HepG2 (cell line): Measurements from ENCODE around the gene ZMYND10. TPM values are rescaled to one million over a fixed set of nuclear protein-coding genes. Genes with fewer than 3 reads are reported as not detected.
A peak's percentile ranks its signal among the peaks of the same experiment; 100 is the strongest.

Experiments
- CCAR2 ChIP-seq: fragments of 200-400 bp; formaldehyde crosslinking; optimal IDR thresholded peaks from 2 replicates; pipeline ENCODE3; 2018; ENCODE audit warnings: low read depth, mild to moderate bottlenecking, low read length, moderate library complexity
- CREBL2 ChIP-seq: sonication (generic); formaldehyde crosslinking; IDR thresholded peaks from 2 replicates; pipeline ENCODE4 v1.8.1; 2023; ENCODE audit warnings: missing genetic modification reagents, mild to moderate bottlenecking, borderline replicate concordance
- ESRRA ChIP-seq: sonication (generic); formaldehyde crosslinking; IDR thresholded peaks from 2 replicates; pipeline ENCODE4 v1.5.1; 2020; ENCODE audit warnings: mild to moderate bottlenecking, low read depth, missing genetic modification reagents
- HOXA9 ChIP-seq: sonication (generic); formaldehyde crosslinking; IDR thresholded peaks from 2 replicates; pipeline ENCODE4 v1.8.1; 2022; ENCODE audit warnings: missing genetic modification reagents, mild to moderate bottlenecking, moderate library complexity, borderline replicate concordance
- NCOA2 ChIP-seq: sonication (generic); formaldehyde crosslinking; IDR thresholded peaks from 2 replicates; pipeline ENCODE4 v1.8.0; 2022; ENCODE audit warnings: inconsistent platforms
- POLR2G ChIP-seq: fragments of 200-400 bp; formaldehyde crosslinking; IDR thresholded peaks from 2 replicates; pipeline ENCODE4 v1.6.1; 2018; ENCODE audit warnings: mild to moderate bottlenecking, low read depth, low read length, moderate library complexity
- PPARG ChIP-seq: conservative IDR thresholded peaks from 2 replicates; pipeline ENCODE4 v1.6.1; 2016; ENCODE audit warnings: missing biosample characterization, missing genetic modification reagents
- RARA ChIP-seq: IDR thresholded peaks from 2 replicates; pipeline ENCODE4 v1.6.1; 2016; ENCODE audit warnings: missing genetic modification reagents, missing compliant biosample characterization
- RBAK ChIP-seq: sonication (generic); formaldehyde crosslinking; IDR thresholded peaks from 2 replicates; pipeline ENCODE4 v1.5.1; 2020; ENCODE audit warnings: mild to moderate bottlenecking, missing genetic modification reagents
- TEAD3 ChIP-seq: optimal IDR thresholded peaks from 2 replicates; pipeline ENCODE3; 2016; ENCODE audit warnings: borderline replicate concordance
- ZMAT5 ChIP-seq: sonication (generic); formaldehyde crosslinking; IDR thresholded peaks from 2 replicates; pipeline ENCODE4 v1.5.0; 2020; ENCODE audit warnings: mild to moderate bottlenecking, low read depth, missing genetic modification reagents, borderline replicate concordance
- ZNF441 ChIP-seq: sonication (generic); formaldehyde crosslinking; IDR thresholded peaks from 2 replicates; pipeline ENCODE4 v1.7.0; 2021; ENCODE audit warnings: missing genetic modification reagents, borderline replicate concordance
- ZNF644 ChIP-seq: IDR thresholded peaks from 2 replicates; pipeline ENCODE4 v1.6.1; 2016; ENCODE audit warnings: low read depth
- ZNF672 ChIP-seq: sonication (generic); formaldehyde crosslinking; IDR thresholded peaks from 2 replicates; pipeline ENCODE4 v1.8.1; 2022; ENCODE audit warnings: missing genetic modification reagents
- ZSCAN20 ChIP-seq: sonication (generic); formaldehyde crosslinking; IDR thresholded peaks from 2 replicates; pipeline ENCODE4 v1.4.0; 2020; ENCODE audit warnings: missing genetic modification reagents, mild to moderate bottlenecking, borderline replicate concordance
- polyA plus RNA-seq, 8 experiments: library from polyadenylated mRNA; depleted of rRNA in 3 of 8; stranded (reverse) in 7 of 8; unstranded in 1 of 8; fragments of >200 nt; fragmentation: Illumina TruSeq in 4 of 8; extraction: Trizol in 4 of 8; gene quantifications; 2 replicates each; pipeline versions ENCODE4 v1.2.1 to v1.2.3, GENCODE V29; 2011 to 2016; ENCODE audit warnings: low read depth in 4 of 8, missing spikeins in 1 of 8, mixed read lengths in 1 of 8; ENCODE audit not compliant: insufficient read depth in 1 of 8
- total RNA-seq, 5 experiments: library from RNA; depleted of rRNA; stranded (reverse); fragments of >200 nt; fragmentation: Illumina TruSeq; extraction: Trizol; gene quantifications; 2 replicates each; pipeline ENCODE4 v1.2.3, GENCODE V29; 2016; ENCODE audit warnings: low read depth in 1 of 5
- TF ChIP-seq, protein P1 (sequence below): sonication (generic); formaldehyde crosslinking; IDR thresholded peaks from 2 replicates; pipeline ENCODE4 v1.5.0; 2020; ENCODE audit warnings: mild to moderate bottlenecking, missing genetic modification reagents, moderate library complexity
- TF ChIP-seq, protein P2 (sequence below): sonication (generic); formaldehyde crosslinking; IDR thresholded peaks from 2 replicates; pipeline ENCODE4 v1.8.1; 2023; ENCODE audit warnings: missing genetic modification reagents, inconsistent platforms, borderline replicate concordance
- TF ChIP-seq, protein P3 (sequence below): fragments of 450-650 bp; IDR thresholded peaks from 2 replicates; pipeline ENCODE4 v1.6.1; 2017; ENCODE audit warnings: mild to moderate bottlenecking
- TF ChIP-seq, protein P4 (sequence below): IDR thresholded peaks from 2 replicates; pipeline ENCODE4 v1.6.1; 2016

Gene ZMYND10
- total and polyA plus RNA-seq, 2 of the 13 experiments (the other 11 are each of a cell fraction or from before 2014, with no cell fraction given): 0.60 to 0.74 TPM

GRCh38 chr3:50298836-50299637 is 46.5 kb downstream of the ZMYND10 start, which contains the start of the genes HYAL3 and NAA80 (continued):
- TF ChIP-seq ESRRA (no peak), POLR2G (peak; percentile 91), ZNF441 (CRISPR knock-in tag) (peak; percentile 14), ZNF644 (CRISPR knock-in tag) (no peak), HOXA9 (CRISPR knock-in tag) (no peak), NCOA2 (CRISPR knock-in tag) (0 out of 2 replicates have a peak, but pooled peaks have one; percentile 8), TEAD3 (CRISPR knock-in tag) (no peak), PPARG (CRISPR knock-in tag) (no peak), ZMAT5 (CRISPR knock-in tag) (no peak), RARA (CRISPR knock-in tag) (peak; percentile 14; the same call in 1 of the 2 replicates), CREBL2 (CRISPR knock-in tag) (no peak), RBAK (no peak), ZNF672 (CRISPR knock-in tag) (no peak), CCAR2 (no peak), ZSCAN20 (CRISPR knock-in tag) (no peak)
- TF ChIP-seq, protein P1, sequence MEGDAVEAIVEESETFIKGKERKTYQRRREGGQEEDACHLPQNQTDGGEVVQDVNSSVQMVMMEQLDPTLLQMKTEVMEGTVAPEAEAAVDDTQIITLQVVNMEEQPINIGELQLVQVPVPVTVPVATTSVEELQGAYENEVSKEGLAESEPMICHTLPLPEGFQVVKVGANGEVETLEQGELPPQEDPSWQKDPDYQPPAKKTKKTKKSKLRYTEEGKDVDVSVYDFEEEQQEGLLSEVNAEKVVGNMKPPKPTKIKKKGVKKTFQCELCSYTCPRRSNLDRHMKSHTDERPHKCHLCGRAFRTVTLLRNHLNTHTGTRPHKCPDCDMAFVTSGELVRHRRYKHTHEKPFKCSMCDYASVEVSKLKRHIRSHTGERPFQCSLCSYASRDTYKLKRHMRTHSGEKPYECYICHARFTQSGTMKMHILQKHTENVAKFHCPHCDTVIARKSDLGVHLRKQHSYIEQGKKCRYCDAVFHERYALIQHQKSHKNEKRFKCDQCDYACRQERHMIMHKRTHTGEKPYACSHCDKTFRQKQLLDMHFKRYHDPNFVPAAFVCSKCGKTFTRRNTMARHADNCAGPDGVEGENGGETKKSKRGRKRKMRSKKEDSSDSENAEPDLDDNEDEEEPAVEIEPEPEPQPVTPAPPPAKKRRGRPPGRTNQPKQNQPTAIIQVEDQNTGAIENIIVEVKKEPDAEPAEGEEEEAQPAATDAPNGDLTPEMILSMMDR (CRISPR knock-in tag): peak; percentile 54
- TF ChIP-seq, protein P2, sequence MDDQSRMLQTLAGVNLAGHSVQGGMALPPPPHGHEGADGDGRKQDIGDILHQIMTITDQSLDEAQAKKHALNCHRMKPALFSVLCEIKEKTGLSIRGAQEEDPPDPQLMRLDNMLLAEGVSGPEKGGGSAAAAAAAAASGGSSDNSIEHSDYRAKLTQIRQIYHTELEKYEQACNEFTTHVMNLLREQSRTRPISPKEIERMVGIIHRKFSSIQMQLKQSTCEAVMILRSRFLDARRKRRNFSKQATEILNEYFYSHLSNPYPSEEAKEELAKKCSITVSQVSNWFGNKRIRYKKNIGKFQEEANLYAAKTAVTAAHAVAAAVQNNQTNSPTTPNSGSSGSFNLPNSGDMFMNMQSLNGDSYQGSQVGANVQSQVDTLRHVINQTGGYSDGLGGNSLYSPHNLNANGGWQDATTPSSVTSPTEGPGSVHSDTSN (CRISPR knock-in tag): no peak
- TF ChIP-seq, protein P3, sequence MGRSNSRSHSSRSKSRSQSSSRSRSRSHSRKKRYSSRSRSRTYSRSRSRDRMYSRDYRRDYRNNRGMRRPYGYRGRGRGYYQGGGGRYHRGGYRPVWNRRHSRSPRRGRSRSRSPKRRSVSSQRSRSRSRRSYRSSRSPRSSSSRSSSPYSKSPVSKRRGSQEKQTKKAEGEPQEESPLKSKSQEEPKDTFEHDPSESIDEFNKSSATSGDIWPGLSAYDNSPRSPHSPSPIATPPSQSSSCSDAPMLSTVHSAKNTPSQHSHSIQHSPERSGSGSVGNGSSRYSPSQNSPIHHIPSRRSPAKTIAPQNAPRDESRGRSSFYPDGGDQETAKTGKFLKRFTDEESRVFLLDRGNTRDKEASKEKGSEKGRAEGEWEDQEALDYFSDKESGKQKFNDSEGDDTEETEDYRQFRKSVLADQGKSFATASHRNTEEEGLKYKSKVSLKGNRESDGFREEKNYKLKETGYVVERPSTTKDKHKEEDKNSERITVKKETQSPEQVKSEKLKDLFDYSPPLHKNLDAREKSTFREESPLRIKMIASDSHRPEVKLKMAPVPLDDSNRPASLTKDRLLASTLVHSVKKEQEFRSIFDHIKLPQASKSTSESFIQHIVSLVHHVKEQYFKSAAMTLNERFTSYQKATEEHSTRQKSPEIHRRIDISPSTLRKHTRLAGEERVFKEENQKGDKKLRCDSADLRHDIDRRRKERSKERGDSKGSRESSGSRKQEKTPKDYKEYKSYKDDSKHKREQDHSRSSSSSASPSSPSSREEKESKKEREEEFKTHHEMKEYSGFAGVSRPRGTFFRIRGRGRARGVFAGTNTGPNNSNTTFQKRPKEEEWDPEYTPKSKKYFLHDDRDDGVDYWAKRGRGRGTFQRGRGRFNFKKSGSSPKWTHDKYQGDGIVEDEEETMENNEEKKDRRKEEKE: no peak
- TF ChIP-seq, protein P4, sequence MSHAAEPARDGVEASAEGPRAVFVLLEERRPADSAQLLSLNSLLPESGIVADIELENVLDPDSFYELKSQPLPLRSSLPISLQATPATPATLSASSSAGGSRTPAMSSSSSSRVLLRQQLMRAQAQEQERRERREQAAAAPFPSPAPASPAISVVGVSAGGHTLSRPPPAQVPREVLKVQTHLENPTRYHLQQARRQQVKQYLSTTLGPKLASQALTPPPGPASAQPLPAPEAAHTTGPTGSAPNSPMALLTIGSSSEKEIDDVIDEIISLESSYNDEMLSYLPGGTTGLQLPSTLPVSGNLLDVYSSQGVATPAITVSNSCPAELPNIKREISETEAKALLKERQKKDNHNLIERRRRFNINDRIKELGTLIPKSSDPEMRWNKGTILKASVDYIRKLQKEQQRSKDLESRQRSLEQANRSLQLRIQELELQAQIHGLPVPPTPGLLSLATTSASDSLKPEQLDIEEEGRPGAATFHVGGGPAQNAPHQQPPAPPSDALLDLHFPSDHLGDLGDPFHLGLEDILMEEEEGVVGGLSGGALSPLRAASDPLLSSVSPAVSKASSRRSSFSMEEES (CRISPR knock-in tag): no peak
